Subcutaneous adipose tissue (tissue), 4 donors: ENCODE results near the gene MYO5A. TPM values are rescaled to one million over a fixed set of nuclear protein-coding genes. Genes with fewer than 3 reads are reported as not detected.

Experiments
- CTCF ChIP-seq: fragments of 450-650 bp; IDR thresholded peaks from one replicate; pipeline ENCODE4 v1.5.1; 2016; ENCODE audit warnings: low read depth, mild to moderate bottlenecking, control low read depth, antibody characterized with exemption, moderate library complexity
- total RNA-seq, 4 donors: library from RNA; depleted of rRNA; stranded (reverse); fragments of >200 nt; gene quantifications; one replicate each; pipeline ENCODE4 v1.1.0, GENCODE V29; 2016

Gene MYO5A
- total RNA-seq, 4 donors from 2014 or later: 54.6 to 121 (median 99.4) TPM

DNA sequence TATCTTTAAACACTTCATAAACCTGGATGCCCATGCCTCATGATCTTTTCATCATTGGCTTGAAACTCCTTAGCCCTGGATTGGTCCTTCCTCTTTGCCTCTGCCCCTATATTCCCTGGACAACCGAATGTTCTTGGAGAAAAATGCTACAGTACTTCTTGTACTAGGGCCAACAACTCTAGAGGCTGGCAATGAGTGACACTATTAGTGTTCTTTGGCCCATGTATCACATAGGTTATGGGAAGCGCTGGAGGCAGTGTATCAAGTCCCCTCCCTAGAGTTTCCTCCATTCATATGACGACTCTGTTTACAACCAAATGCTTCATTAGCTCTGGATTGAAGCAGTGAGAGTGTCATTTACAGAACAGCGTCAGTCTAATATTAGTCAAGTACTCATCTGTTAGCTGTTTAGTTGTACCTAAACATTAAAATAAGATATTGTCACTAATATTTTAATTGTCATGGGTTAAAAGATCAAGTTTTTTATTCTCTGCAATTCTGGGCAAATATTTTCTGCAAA is 166.6 kb downstream of the MYO5A start:
- no peak for TF ChIP-seq CTCF

DNA sequence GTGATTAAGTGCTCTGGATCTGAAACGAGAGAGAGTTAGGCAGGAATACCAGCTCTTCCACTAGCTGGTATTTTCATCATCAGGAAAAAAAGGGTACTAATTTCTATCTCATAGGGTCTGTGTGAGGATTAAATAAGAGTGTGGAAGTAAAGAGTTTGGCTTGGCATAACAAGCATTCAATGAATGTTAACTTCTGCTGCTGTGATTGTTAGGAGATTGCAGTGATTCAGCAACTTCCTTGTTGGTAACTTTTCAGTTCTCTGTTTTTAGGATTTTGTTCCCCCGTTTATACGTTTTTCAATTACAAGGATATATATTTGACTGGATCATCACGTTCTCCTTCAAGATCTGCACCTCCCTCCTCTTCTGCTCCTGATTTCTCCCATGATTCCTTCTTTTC is 167.2 kb downstream of the MYO5A start:
- no peak for TF ChIP-seq CTCF

DNA sequence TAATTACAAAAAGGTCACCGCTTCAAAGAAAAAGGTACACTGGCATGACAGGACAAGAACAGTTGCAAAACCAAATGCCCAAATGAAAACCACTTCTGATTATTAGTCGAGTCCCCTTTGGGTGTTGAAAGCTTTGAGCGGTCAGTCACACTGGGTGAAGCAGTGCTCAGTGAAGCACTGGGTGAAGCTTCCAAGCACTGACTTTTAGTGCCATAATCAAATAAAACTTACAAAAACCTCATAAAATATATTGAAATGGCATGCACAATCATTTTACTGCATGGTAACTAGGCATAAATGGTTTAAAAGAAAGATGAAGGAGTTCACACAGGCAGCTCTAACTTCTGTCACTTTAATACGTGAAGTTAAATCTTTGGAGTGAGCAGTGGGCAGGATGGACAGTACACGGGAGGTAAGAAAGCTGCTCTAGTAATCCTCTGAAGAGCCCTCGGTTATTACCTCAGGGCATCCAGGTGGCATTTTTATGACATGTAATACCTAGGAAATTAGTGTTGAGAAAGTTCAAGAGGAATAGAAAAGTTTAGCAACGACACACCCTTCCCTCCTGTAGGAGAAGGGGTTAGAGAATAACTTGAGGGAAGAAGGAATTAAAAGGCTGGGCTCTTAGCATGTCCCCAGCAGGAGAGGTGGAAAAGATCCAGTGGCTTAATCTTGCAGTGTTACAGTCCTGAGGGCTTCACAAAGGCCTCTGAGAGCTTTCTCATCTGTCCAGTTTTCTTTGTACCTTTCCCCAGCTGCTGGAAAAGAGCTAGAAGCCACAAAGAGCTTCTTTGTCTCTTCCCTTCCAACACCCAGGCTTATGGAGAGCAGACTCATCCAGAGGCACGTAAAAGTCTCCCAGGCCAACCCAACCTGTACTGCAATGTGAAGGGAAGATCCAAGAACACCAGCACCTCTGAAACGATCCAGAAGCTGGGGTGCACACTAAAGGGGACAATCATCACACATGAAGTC is 168.2 kb downstream of the MYO5A start:
- no peak for TF ChIP-seq CTCF

DNA sequence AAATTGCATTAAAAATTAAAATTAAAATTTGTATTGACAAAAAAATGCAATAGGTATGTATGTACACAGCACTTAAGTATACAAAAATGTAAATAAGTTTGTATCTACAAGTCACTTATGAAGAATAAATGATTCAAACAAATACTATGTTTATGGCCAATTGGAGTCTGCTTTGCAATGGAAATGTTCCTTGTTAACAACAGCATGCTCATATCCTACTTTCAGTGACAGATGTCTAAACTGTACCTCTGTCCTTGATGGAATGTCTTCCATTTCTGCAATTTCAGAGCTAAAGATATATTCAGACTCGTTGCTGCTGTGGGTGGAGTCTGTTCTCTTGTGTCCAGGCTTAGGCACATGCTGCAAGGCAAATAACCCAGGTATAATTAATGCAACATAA is 169.0 kb downstream of the MYO5A start:
- TF ChIP-seq CTCF: no peak

- TF ChIP-seq CTCF: no peak
Measured at GRCh38 chr15:52357949-52358348, 170.7 kb downstream of the MYO5A start.

GRCh38 chr15:52352086-52352485 is 176.6 kb downstream of the MYO5A start:
- TF ChIP-seq CTCF: no peak

- no peak for TF ChIP-seq CTCF
Measured at GRCh38 chr15:52351206-52351908, 177.3 kb downstream of the MYO5A start.
